Measurements from ENCODE around the gene DTD1.

The DTD1 gene

GRCh38 chr20:18662279-18663040 lies 74.6 kb downstream of the DTD1 start:
- no peak for DNase-seq

- DNase-seq = no peak
These were observed 76.1 kb downstream of the DTD1 start for GRCh38 chr20:18663932-18664331.

GRCh38 chr20:18665135-18665534 lies 77.3 kb downstream of the DTD1 start:
- DNase-seq = no peak

- DNase-seq = no peak
These were observed 79.1 kb downstream of the DTD1 start for GRCh38 chr20:18666803-18667415.

- DNase-seq = no peak
These were observed 81.6 kb downstream of the DTD1 start for GRCh38 chr20:18669241-18670019.

- DNase-seq = no peak
These were observed 83.4 kb downstream of the DTD1 start for GRCh38 chr20:18671203-18671710.

- DNase-seq = no peak
These were observed 85.0 kb downstream of the DTD1 start for GRCh38 chr20:18672834-18673233.

GRCh38 chr20:18676396-18676795 lies 88.5 kb downstream of the DTD1 start:
- no peak for DNase-seq

- no peak for DNase-seq
These were observed 89.3 kb downstream of the DTD1 start for GRCh38 chr20:18677126-18677525.

- peak in 20 of 56 donors; percentile 2 to 61 (median 20) for DNase-seq
These were observed 90.9 kb downstream of the DTD1 start for GRCh38 chr20:18678549-18679419.

GRCh38 chr20:18683839-18684238 lies 96.0 kb downstream of the DTD1 start:
- no peak for DNase-seq

- no peak for DNase-seq
These were observed 96.9 kb downstream of the DTD1 start for GRCh38 chr20:18684775-18685174.

GRCh38 chr20:18685406-18685805 lies 97.6 kb downstream of the DTD1 start:
- no peak for DNase-seq

- DNase-seq = no peak
These were observed 98.8 kb downstream of the DTD1 start for GRCh38 chr20:18686696-18687095.

- no peak for DNase-seq
These were observed 100.8 kb downstream of the DTD1 start for GRCh38 chr20:18688676-18689075.

- no peak for DNase-seq
These were observed 101.7 kb downstream of the DTD1 start for GRCh38 chr20:18689557-18689956.

GRCh38 chr20:18692447-18692846 lies 104.6 kb downstream of the DTD1 start:
- no peak for DNase-seq

GRCh38 chr20:18694071-18694470 lies 106.2 kb downstream of the DTD1 start:
- DNase-seq = no peak

- no peak for DNase-seq
These were observed 107.3 kb downstream of the DTD1 start for GRCh38 chr20:18695175-18695574.

- DNase-seq = no peak
These were observed 111.0 kb downstream of the DTD1 start for GRCh38 chr20:18698735-18699380.

- DNase-seq = no peak
These were observed 114.1 kb downstream of the DTD1 start for GRCh38 chr20:18701969-18702368.
